C4-2B (cell line): ENCODE data around the gene CCM2L.

Experiments used
- H3K27ac ChIP-seq: fragments of 450-650 bp; 2 replicates; pipeline ENCODE4 v1.5.1; 2017
- CTCF ChIP-seq: fragments of 450-650 bp; conservative IDR thresholded peaks from 2 replicates; pipeline ENCODE4 v1.5.1; 2017; ENCODE audit warnings: mild to moderate bottlenecking
- ZFX ChIP-seq: fragments of 450-650 bp; IDR thresholded peaks from 2 replicates; pipeline ENCODE4 v1.6.1; 2017

The CCM2L gene

GRCh38 chr20:32009564-32009963, 674 bp upstream of the CCM2L start:
- H3K27ac ChIP-seq, result no peak overlapping the region
- no peak for TF ChIP-seq ZFX
- no peak for TF ChIP-seq CTCF

GRCh38 chr20:32010666-32011065, 428 bp downstream of the CCM2L start:
- no peak overlapping the region for H3K27ac ChIP-seq
- TF ChIP-seq CTCF (no peak), ZFX (no peak)

GRCh38 chr20:32012159-32012688, 2.0 kb downstream of the CCM2L start:
- H3K27ac ChIP-seq, result no peak overlapping the region
- TF ChIP-seq CTCF, result no peak
- no peak for TF ChIP-seq ZFX

- no peak overlapping the region for H3K27ac ChIP-seq
- TF ChIP-seq CTCF (no peak), ZFX (no peak)
These were observed 3.1 kb downstream of the CCM2L start for GRCh38 chr20:32013326-32013725.

GRCh38 chr20:32017711-32018251, 7.5 kb downstream of the CCM2L start:
- TF ChIP-seq CTCF (peak; percentile 60), ZFX (no peak)
- H3K27ac ChIP-seq, result no peak overlapping the region

- TF ChIP-seq CTCF (no peak), ZFX (no peak)
- H3K27ac ChIP-seq, result peak overlapping the region; percentile 58
These were observed 8.3 kb downstream of the CCM2L start for GRCh38 chr20:32018269-32019155.

GRCh38 chr20:32019156-32019510, 8.9 kb downstream of the CCM2L start:
- TF ChIP-seq CTCF (peak; percentile 39), ZFX (no peak)
- peak overlapping the region; percentile 58; the same call in 1 of the 2 replicates for H3K27ac ChIP-seq
